HG03103 (cell line): ENCODE measurements around the gene ORAI1.
"Not testable (repeated sequence)": the region's sequence is repeated elsewhere in the genome, so short reads cannot be mapped to it uniquely, and the experiment has no call there.

Experiments used
- ATAC-seq: cut with Tn5 transposase; IDR thresholded peaks from one replicate; pipeline ENCODE4 v1.9.1; 2021; ENCODE audit warnings: low read depth; ENCODE audit not compliant: unreplicated experiment

The ORAI1 gene

GRCh38 chr12:121641343-121641630, 15.0 kb downstream of the ORAI1 start:
- no peak for ATAC-seq

DNA sequence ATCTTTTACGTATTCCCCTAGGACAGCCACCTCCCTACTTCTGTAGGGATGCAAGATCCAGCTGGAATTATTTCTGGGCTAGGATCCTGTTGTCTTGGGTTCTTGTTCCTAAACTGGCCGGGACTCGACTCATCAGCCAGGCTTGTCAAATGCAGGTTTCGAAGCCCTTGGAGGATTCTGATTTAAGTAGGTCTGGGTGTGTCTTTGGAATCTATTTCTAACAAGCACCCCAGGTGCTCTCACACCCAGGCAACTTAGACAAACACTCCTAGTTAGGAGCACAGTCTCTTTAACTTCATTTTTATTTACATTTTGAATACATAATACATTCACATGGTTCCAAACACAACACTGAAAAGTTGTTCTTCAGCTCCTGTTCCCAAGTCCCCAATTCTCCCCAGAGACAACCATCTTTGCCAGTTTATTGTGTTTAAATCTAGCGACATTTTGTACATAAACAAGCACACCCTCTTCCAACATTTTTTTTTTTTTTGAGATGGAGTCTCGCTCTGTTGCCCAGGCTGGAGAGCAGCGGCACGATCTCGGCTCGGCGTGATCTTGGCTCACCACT, 22.2 kb downstream of the ORAI1 start:
- no peak for ATAC-seq

GRCh38 chr12:121649322-121649721, 23.0 kb downstream of the ORAI1 start:
- no peak for ATAC-seq

GRCh38 chr12:121649819-121650353, 23.6 kb downstream of the ORAI1 start:
- no peak for ATAC-seq

DNA sequence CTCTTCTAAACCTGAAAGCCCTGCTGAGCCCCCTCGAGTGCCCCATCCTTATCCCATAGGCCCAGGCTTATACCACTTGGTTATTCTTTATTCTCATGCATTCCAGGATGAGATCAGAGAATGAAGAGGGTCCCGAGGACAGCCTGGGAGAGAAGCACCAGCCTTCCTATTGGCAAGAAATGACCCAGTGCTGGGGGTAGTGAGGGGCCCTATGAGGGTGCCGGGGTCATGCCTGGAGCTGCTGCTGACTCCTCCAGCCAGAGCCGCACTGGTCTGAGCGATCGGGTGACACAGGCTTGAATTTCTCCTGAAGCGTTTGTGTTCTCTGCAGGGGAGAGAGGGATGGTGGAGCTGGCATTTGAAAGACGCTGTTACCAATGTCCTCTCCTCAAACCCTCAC, 25.0 kb downstream of the ORAI1 start:
- ATAC-seq, result no peak

DNA sequence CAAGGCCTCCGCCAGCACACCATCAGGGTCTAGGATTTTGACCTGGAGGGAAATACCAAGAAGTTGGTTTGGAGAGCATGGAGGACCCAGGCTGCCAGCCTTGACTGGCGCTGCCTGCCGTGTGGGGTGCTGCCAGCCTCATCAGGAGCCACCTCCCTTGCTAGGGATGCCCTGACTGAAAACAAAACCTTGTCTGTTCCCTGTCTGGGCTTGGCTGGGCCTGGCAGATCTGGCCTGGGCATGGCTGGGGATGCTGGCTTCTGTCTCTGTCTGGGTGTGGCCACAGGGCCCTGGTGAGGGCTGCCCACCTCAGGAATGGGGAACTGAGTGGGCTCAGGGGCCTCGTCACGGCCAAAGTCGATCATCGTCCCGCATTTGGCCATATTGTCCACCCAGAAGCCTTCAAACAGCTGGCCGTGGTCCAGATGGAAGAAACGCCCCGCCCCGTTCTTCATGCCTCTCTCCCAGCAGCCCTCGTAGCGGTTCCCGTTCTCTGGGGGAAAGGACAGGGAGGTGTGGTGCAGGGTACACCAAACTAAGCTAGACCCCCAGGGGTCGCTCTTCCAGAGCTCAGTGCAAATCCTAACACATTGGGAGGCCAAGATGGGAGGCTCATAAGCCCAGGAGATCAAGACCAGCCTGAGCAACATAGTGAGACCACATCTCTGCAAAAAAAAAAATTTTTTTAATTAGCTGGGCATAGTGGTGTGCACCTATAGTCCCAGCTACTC, 26.6 kb downstream of the ORAI1 start:
- no peak for ATAC-seq

- ATAC-seq, result no peak
These were observed 27.7 kb downstream of the ORAI1 start for GRCh38 chr12:121653999-121654398.

DNA sequence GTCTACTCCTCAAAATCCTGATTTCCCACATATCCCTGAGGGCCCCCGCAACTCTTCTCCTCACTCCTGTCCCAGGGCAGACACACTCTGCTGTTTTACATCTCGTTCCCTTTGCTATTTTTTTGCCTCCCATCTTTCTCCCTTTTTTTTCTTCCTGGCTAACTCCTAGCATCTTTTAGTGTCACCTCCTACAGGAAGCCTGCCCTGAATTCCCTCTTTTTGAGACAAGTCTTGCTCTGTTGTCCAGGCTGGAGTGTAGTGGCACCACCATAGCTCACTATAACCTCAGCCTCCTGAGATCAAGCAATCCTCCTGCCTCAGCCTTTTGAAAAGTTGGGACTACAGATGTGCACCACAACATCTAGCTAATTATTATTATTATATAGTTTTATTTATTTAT, 29.8 kb downstream of the ORAI1 start:
- ATAC-seq, result no peak

- no peak for ATAC-seq
These were observed 31.1 kb downstream of the ORAI1 start for GRCh38 chr12:121657305-121658008.

DNA sequence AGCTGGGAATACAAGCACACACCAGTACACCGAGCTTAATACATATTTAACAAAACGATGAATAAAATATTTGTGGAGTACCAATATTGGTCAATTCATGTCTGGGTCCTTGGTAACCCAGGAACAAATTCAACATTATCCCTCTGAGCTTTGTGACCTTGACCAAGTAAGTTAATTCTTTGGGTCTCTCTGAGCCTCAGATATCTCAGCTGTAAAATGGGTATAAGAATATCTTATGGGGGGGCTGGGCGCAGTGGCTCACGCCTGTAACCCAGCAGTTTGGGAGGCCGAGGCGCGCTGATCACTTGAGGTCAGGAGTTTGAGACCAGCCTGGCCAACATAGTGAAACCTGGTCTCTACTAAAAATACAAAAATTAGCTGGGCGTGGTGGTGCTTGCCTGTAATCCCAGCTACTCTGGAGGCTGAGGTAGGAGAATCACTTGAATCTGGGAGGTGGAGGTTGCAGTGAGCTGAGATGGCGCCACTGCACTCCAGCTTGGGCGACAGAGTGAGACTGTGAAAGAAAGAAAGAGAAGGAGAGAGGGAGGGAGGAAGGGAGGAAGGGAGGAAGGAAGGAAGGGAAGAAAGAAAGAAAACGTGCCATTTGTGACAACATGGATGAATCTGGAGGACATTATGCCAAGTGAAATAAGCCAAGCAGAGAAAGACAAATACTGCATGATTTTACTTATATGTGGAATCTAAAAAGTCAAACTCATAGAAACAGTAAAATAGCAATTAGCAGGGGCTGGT, 35.2 kb downstream of the ORAI1 start:
- not testable (repeated sequence) for ATAC-seq

DNA sequence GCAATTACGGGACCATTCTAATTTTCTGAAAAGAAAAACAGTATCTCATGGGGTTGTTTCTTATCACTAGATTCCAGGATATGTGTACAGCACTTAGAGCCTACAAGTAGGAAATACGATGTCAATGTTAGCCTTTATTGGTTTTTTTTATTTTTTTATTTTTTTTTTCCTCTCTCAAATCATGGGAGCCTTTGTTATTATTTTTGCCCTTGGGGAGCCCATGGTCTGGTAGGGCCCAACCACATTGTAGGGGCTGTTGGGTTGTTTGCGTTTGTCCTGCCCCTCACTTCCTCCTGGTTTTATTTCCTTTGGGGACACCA, 37.2 kb downstream of the ORAI1 start:
- no peak for ATAC-seq

- ATAC-seq, result not testable (repeated sequence)
These were observed 40.5 kb downstream of the ORAI1 start for GRCh38 chr12:121666829-121667228.

DNA sequence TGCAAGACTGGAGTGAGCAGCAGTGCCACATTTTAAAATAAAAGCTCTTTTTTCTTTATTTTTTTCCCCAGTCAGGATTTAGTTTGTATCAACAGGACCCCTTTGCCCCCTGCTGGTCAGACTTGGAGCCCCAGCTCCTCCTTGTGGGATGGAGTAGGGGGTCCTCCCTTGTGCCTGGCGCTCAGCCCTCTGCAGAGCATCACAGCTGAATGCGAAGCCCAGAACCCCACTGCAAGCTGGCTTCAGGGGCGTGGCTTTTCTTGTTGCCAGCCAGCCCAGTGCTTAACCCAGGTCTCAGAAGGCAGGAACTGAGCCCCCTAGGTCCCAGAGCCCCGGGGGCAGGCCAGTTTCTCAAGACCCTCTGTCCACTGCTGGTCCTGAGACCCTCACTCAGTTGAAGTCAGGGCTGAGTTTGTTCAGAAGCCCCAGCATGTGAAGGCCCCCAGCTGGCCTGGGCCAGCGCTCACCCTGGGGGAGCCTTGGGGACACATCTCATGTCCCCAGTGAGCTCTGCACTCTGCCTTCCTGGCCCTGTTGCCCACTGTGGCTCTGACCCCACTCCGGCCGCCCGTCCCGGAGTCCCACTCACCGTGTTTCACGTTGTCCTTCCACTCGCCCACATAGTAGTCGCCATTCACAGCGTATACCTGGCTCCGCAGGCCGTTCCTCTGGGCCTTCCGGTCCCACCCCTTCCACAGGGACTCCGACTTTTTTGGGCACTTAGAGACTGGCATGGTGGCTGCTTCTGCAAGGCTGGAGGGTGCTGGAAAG, 42.6 kb downstream of the ORAI1 start:
- no peak for ATAC-seq

- no peak for ATAC-seq
These were observed 43.2 kb downstream of the ORAI1 start, which contains the start of gene MORN3 for GRCh38 chr12:121669521-121669900. TSS of gene MORN3 (minus strand) at chr12:121669654. CDS start at chr12:121669483, 171 bp downstream.

- ATAC-seq, result no peak
These were observed 46.7 kb downstream of the ORAI1 start for GRCh38 chr12:121673013-121673511.

- ATAC-seq, result no peak
These were observed 49.9 kb downstream of the ORAI1 start for GRCh38 chr12:121676190-121676589.

DNA sequence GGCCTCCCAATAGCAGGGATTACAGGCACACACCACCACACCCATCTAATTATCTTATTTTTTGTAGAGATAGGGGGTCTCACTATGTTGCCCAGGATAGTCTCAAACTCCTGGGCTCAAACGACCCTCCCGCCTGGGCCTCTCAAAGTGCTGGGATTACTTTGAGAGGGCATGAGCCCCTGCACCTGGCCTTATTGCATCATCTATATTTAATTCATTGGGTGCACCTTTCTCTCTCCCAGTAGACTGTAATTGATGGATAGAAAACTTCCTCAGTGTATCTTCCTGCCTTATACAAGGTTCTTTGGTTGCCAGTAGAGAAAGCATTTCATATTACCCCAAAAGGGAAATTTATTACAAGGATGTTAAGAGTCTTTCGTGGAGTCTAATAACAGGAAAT, 52.0 kb downstream of the ORAI1 start:
- ATAC-seq, result no peak

- no peak for ATAC-seq
These were observed 52.5 kb downstream of the ORAI1 start for GRCh38 chr12:121678716-121679300.

GRCh38 chr12:121679661-121680197, 53.4 kb downstream of the ORAI1 start:
- not testable (repeated sequence) for ATAC-seq

GRCh38 chr12:121688966-121689365, 62.6 kb downstream of the ORAI1 start:
- no peak for ATAC-seq
